Stimulated activated CD8-positive, alpha-beta memory T cell treated with anti-CD3 and anti-CD28 coated beads, Interleukin-7, amount 100 ng/mL, for 24 hours (primary cell): ENCODE data around the gene DNTTIP2.
"Not testable (repeated sequence)": the region's sequence is repeated elsewhere in the genome, so short reads cannot be mapped to it uniquely, and the experiment has no call there.

ENCODE experiments used
- DNase-seq: peaks from one replicate; pipeline ENCODE4 v3.0.0-alpha.2; 2020; ENCODE audit warnings: low read depth

DNTTIP2 gene

GRCh38 chr1:93876244-93876643, 2.8 kb downstream of the DNTTIP2 start:
- no peak for DNase-seq

DNA sequence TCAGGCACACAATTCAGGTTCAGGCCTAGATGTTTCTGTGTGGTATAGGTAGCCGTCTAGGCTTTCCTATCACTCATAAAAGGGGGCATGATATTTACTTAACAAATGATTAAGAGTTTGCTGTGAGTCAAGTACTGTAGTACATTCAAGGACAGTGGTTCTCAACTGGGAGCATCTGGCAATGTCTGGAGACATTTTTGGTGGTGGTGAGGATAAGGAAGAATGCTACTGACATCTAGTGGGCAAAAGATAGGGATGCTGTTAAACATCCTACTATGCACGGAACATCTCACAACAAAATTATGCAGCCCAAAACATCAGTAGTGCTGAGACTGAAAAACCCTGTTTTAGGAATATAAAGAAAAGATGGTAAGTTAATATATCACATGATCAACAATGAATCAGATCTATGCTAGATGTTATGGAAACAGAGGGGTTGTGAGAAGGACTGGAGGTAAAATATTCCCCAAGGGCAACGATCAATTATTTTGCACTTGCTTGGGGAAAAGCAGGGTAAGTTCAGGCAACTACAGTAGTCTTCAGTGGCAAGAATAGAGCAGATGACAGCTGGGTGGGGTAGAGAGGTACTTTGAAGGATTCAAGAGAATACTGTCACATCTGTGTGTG, 4.9 kb downstream of the DNTTIP2 start:
- no peak for DNase-seq

- no peak for DNase-seq
Measured at GRCh38 chr1:93871366-93871765, 7.6 kb downstream of the DNTTIP2 start.

DNA sequence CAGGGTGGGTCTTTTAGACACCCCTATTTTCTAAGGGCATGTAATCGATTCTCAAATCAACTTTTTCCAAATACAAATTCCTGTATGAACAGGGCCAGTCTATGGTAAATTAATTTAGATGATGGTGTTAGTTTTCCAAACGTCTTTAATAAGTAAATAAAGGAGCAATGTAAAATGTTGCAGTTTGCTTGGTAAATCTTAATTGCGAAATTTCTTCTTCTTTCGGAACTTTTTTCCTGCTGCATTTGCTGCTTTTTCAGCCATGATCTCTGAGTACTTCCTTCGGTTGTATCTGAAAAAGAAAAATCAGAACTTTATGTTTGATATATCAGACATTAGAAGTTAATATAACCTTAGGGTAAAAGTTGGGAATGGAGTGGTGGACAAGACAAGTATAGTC, 9.4 kb downstream of the DNTTIP2 start:
- no peak for DNase-seq

GRCh38 chr1:93868492-93868891, 10.5 kb downstream of the DNTTIP2 start:
- DNase-seq = not testable (repeated sequence)

GRCh38 chr1:93865253-93865652, 13.8 kb downstream of the DNTTIP2 start:
- no peak for DNase-seq

DNA sequence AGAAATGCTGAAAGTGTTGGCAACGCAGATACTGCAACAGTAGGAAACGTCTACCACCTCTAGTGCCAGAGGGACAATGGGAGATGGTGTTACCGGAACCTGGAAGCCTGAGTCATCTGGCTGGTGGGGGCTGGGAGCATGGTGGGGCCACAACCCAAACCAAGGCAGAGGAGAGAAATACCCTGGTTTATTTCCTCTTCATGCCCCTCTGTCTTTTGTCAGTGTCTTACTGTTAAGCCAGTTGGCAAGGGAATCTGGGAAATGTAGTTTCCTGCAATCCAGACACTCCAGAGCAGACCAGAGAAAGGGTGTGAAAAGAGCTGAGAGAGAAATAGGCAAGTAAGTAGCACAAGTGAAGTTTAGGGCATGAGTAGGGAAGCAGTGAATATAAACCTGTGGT, 14.8 kb downstream of the DNTTIP2 start:
- no peak for DNase-seq

DNA sequence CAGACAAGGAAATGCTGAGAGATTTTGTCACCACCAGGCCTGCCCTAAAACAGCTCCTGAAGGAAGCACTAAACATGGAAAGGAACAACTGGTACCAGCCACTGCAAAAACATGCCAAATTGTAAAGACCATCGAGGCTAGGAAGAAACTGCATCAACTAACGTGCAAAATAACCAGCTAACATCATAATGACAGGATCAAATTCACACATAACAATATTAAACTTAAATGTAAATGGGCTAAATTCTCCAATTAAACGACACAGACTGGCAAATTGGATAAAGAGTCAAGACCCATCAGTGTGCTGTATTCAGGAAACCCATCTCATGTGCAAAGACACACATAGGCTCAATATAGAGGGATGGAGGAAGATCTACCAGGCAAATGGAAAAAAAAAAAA, 21.4 kb downstream of the DNTTIP2 start:
- DNase-seq = not testable (repeated sequence)

DNA sequence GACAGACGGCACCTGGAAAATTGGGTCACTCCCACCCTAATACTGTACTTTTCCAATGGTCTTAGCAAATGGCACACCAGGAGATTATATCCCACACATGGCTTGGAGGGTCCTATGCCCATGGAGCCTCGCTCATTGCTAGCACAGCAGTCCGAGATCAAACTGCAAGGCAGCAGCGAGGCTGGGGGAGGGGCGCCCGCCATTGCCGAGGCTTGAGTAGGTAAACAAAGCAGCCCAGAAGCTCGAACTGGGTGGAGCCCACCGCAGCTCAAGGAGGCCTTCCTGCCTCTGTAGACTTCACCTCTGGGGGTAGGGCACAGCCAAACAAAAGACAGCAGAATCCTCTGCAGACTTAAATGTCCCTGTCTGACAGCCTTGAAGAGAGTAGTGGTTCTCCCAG, 23.0 kb downstream of the DNTTIP2 start:
- not testable (repeated sequence) for DNase-seq

DNA sequence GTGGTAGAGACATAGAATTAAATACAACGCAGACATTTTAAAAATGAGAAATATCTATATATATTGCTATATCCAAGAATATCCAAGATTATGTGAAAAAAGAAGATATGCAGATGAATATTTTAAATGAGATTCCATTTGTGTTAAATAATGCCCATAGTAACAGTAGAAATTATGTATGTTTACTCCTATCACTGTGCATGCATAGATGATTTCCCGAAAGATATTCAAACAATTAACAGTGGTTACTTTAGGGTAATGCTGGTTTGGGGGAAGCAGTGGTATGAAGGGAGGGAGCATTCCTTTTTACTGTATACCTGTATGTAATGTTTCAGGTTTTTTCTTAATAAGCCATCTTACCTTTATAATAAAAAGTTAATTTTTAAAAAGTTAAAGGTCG, 25.1 kb downstream of the DNTTIP2 start:
- no peak for DNase-seq

GRCh38 chr1:93851878-93852277, 27.1 kb downstream of the DNTTIP2 start:
- DNase-seq = no peak

DNA sequence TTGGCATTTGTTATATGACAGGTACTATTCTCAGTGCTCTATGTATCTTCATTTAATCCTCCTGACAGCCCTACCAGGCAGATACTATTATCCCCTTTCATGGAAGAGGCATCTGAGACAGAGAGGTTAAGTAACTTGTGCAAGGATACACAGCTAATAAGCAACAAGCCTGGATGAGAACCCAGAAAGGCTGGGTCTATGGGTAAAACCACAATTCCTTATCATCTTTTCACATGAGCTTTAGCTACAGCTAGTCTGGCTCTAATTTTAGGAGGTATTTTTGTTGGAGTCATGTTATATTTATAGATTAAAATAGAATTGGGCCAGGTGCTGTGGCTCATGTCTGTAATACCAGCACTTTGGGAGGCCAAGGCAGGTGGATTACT, 27.7 kb downstream of the DNTTIP2 start:
- DNase-seq = no peak

- DNase-seq = peak; percentile 15
Measured at GRCh38 chr1:93850687-93851326, 28.2 kb downstream of the DNTTIP2 start.

DNA sequence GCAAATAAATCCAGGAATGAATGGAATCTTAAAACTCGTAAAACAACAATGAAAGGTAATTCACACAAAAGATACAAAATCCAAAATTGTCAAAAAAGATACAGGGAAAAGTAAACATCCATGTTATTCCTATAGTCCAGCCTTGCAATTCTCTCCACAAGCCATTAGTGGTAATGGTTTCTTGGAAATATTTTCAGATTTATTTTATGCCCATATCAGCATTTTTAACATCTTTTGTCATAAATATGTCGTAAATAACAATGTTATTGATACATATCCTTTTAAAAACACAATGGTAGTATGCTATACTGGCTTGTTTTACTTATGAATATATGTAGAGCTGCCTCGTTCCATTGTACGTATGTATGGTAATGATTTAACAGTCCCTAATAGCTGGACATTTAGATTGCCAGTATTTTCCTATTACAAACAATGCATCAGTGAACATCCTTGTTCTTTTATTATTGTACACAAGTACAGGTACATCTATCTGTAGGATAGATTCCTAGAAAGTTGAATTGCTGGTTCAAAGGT, 30.6 kb downstream of the DNTTIP2 start:
- DNase-seq = no peak

DNA sequence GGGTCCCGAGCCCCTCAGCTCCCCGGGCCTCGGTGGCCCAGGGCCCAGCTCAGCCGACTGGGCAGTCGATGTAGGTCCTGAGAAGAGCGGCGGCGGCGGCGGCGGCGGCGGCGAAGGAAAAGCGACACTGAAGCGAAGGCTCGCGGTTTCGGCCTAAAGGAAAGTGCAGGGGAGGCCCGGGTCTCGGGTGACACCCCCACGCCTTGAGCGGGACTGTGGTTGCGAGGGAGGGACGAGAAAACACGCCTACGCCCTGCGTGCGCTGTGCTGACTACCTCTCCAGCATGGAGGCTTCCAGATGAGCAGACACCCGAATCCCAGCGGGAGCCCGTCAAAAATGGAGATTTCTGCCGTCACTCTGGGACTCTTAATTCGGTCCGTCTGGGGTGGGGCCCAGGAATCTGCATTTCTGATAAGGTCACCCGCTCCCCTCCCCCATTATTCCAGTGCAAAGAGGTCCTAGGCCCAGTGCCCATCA, 31.2 kb downstream of the DNTTIP2 start:
- DNase-seq = peak; percentile 31

- DNase-seq = peak; percentile 80
Measured at GRCh38 chr1:93846992-93847810, 31.8 kb downstream of the DNTTIP2 start.

- DNase-seq = peak; percentile 55
Measured at GRCh38 chr1:93846206-93846991, 32.6 kb downstream of the DNTTIP2 start.

GRCh38 chr1:93845538-93846205, 33.3 kb downstream of the DNTTIP2 start:
- DNase-seq = no peak

- no peak for DNase-seq
Measured at GRCh38 chr1:93844262-93845045, 34.6 kb downstream of the DNTTIP2 start.

DNA sequence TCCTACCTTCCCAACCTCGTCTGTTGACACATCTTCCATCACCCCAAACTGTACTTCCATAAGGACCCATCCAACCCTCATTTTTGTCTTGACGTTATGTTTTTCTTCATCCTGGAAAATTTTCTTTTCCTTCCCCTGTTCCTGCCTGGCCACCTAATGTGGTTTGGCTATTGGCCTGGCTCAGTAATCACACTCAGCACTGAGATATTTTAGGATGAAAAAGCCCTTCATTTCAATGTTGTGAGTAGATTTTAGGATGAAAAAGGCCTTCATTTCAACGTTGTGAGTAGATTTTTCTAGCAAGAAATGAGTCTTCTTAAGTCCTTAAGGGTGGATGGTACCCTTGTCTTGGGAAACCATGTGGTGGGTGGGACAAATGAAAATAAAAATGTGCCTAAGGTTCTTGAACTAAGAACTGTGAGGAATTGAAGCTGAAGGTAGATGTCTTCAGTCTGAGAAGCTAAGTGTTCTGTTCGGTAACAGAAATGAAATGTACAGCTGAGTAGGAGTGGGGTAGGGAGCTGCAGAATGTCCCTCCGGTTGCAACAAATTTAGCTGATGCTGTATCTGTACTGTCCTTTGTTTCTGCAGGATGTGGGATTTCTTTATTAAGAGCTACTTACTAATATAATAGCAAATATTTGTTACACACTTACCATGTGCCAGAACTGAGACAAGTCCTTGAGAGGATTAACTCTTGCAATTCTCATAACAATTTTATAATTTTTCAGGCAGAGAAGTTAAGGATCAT, 36.1 kb downstream of the DNTTIP2 start:
- no peak for DNase-seq
